NCI-H2196 treated with DMSO at 0.1 percent for 48 hours (cell line): Measurements from ENCODE around the gene GUK1.
"Not testable (repeated sequence)": the region's sequence is repeated elsewhere in the genome, so short reads cannot be mapped to it uniquely, and the experiment has no call there.

Experiments
- DNase-seq: peaks from one replicate; lab custom pipeline; 2025; ENCODE audit not compliant: unreplicated experiment; lab: John Stamatoyannopoulos, UW

Gene GUK1

GRCh38 chr1:228175316-228176023 is 35.4 kb downstream of the GUK1 start:
- DNase-seq = no peak

GRCh38 chr1:228176024-228176395 is 35.9 kb downstream of the GUK1 start:
- no peak for DNase-seq

- DNase-seq = no peak
These were observed 36.5 kb downstream of the GUK1 start for GRCh38 chr1:228176461-228177182.

GRCh38 chr1:228177183-228177475 is 37.0 kb downstream of the GUK1 start:
- no peak for DNase-seq

- DNase-seq = no peak
These were observed 37.9 kb downstream of the GUK1 start for GRCh38 chr1:228177721-228178710.

GRCh38 chr1:228178737-228179684 is 38.9 kb downstream of the GUK1 start:
- no peak for DNase-seq

GRCh38 chr1:228180271-228180958 is 40.3 kb downstream of the GUK1 start:
- DNase-seq = no peak

GRCh38 chr1:228180959-228181644 is 41.0 kb downstream of the GUK1 start:
- DNase-seq = no peak

- DNase-seq = no peak
These were observed 41.6 kb downstream of the GUK1 start for GRCh38 chr1:228181645-228182034.

- DNase-seq = no peak
These were observed 42.4 kb downstream of the GUK1 start for GRCh38 chr1:228182296-228183030.

GRCh38 chr1:228184152-228184551 is 44.1 kb downstream of the GUK1 start:
- no peak for DNase-seq

- no peak for DNase-seq
These were observed 45.5 kb downstream of the GUK1 start for GRCh38 chr1:228185641-228185965.

- DNase-seq = not testable (repeated sequence)
These were observed 48.2 kb downstream of the GUK1 start for GRCh38 chr1:228188249-228188648.

GRCh38 chr1:228190182-228190581 is 50.1 kb downstream of the GUK1 start:
- DNase-seq = no peak

GRCh38 chr1:228190778-228191177 is 50.7 kb downstream of the GUK1 start:
- DNase-seq = no peak

- no peak for DNase-seq
These were observed 54.4 kb downstream of the GUK1 start for GRCh38 chr1:228194436-228194835.

- DNase-seq = no peak
These were observed 55.1 kb downstream of the GUK1 start for GRCh38 chr1:228194921-228195812.
